Naive B cell (primary cell): ENCODE results near the gene GDF2. TPM values are rescaled to one million over a fixed set of nuclear protein-coding genes. Genes with fewer than 3 reads are reported as not detected.

Experiments
- ATAC-seq, 2 donors: fragments of 150-1000 bp; cut with Tn5 transposase; 2 replicates each; pipeline ENCODE4 v1.10.0; 2021; ENCODE audit warnings: low read depth in 2 of 2, mild to moderate bottlenecking in 2 of 2, moderate library complexity in 2 of 2
- DNase-seq: peaks from one replicate; pipeline ENCODE4 v3.0.0; 2022
- H3K27ac Mint-ChIP-seq, 6 donors: one replicate each; pipeline ENCODE4 v1.8.0; 2020 to 2022; ENCODE audit warnings: mild to moderate bottlenecking in 6 of 6, mixed read lengths in 6 of 6, moderate library complexity in 5 of 6, inconsistent platforms in 2 of 6
- H3K27me3 Mint-ChIP-seq, 3 donors: one replicate each; pipeline ENCODE4 v1.8.0; 2021 to 2022; ENCODE audit warnings: mixed read lengths in 3 of 3, mild to moderate bottlenecking in 1 of 3
- H3K36me3 Mint-ChIP-seq, 2 donors: one replicate each; pipeline ENCODE4 v1.8.0; 2020 to 2022; ENCODE audit warnings: mixed read lengths in 2 of 2, inconsistent platforms in 1 of 2, mild to moderate bottlenecking in 1 of 2
- H3K4me1 Mint-ChIP-seq, 3 donors: one replicate each; pipeline ENCODE4 v1.8.0; 2020 to 2022; ENCODE audit warnings: mixed read lengths in 3 of 3, inconsistent platforms in 1 of 3, mild to moderate bottlenecking in 1 of 3, moderate library complexity in 1 of 3
- H3K4me3 Mint-ChIP-seq, 8 donors: one replicate each; pipeline ENCODE4 v1.8.0; 2020 to 2022; ENCODE audit warnings: mild to moderate bottlenecking in 8 of 8, mixed read lengths in 8 of 8, moderate library complexity in 8 of 8, inconsistent platforms in 2 of 8
- H3K9me3 Mint-ChIP-seq, 7 donors: one replicate each; pipeline ENCODE4 v1.8.0; 2020 to 2022; ENCODE audit warnings: mixed read lengths in 7 of 7, mild to moderate bottlenecking in 5 of 7, inconsistent platforms in 2 of 7, moderate library complexity in 1 of 7
- polyA plus RNA-seq, 6 donors: library from polyadenylated mRNA; unstranded; fragments of 300-500 nt; fragmentation: Illumina TruSeq; gene quantifications; one replicate each; pipeline ENCODE4 v1.2.3, GENCODE V29; 2021; ENCODE audit warnings: low read depth in 6 of 6

The GDF2 gene
- polyA plus RNA-seq, 6 donors from 2014 or later, result not detected

- no peak overlapping the region for H3K4me3 Mint-ChIP-seq
- H3K4me1 Mint-ChIP-seq, result peaks cover 4 to 9% (median 5%) of the 10 kb centered on the region in 3 donors
- H3K9me3 Mint-ChIP-seq, result no peaks in the 10 kb centered on the region
- ATAC-seq (no peak), DNase-seq (no peak)
- peaks cover 10 to 28% (median 11%) of the 10 kb centered on the region in 3 donors for H3K27me3 Mint-ChIP-seq
- H3K36me3 Mint-ChIP-seq, result no peaks in the 10 kb centered on the region
- no peak overlapping the region for H3K27ac Mint-ChIP-seq
Measured at GRCh38 chr10:47309408-47310089, 12.7 kb upstream of the GDF2 start.

GRCh38 chr10:47310090-47310505, 12.2 kb upstream of the GDF2 start:
- DNase-seq (no peak), ATAC-seq (no peak)
- Mint-ChIP-seq H3K27me3 (peaks cover 6 to 28% (median 6%) of the 10 kb centered on the region in 3 donors), H3K9me3 (no peaks in the 10 kb centered on the region), H3K36me3 (no peaks in the 10 kb centered on the region), H3K4me3 (no peak overlapping the region), H3K27ac (peak overlapping the region in 1 of 6 donors; percentile 47), H3K4me1 (peaks cover 4 to 9% (median 5%) of the 10 kb centered on the region in 3 donors)

- ATAC-seq (no peak), DNase-seq (no peak)
- H3K27me3 Mint-ChIP-seq, result peaks cover 4 to 24% (median 6%) of the 10 kb centered on the region in 3 donors
- H3K4me3 Mint-ChIP-seq, result no peak overlapping the region
- H3K36me3 Mint-ChIP-seq, result no peaks in the 10 kb centered on the region
- peaks cover 3 to 9% (median 3%) of the 10 kb centered on the region in 3 donors for H3K4me1 Mint-ChIP-seq
- H3K27ac Mint-ChIP-seq, result peak overlapping the region in 1 of 6 donors; percentile 64
- H3K9me3 Mint-ChIP-seq, result no peaks in the 10 kb centered on the region
Measured at GRCh38 chr10:47311193-47311931, 10.9 kb upstream of the GDF2 start.

- DNase-seq, result peak; percentile 64
- peak; percentile 67 to 78 for ATAC-seq
- peak overlapping the region in 1 of 6 donors; percentile 64 for H3K27ac Mint-ChIP-seq
- peaks cover 0 to 5% (median 0%) of the 10 kb centered on the region in 3 donors for H3K4me1 Mint-ChIP-seq
- H3K4me3 Mint-ChIP-seq, result no peak overlapping the region
- peaks cover 0 to 16% (median 6%) of the 10 kb centered on the region in 3 donors for H3K27me3 Mint-ChIP-seq
- H3K9me3 Mint-ChIP-seq, result no peaks in the 10 kb centered on the region
- no peaks in the 10 kb centered on the region for H3K36me3 Mint-ChIP-seq
Measured at GRCh38 chr10:47311932-47312662, 10.2 kb upstream of the GDF2 start.

GRCh38 chr10:47312663-47312995, 9.6 kb upstream of the GDF2 start:
- ATAC-seq (no peak), DNase-seq (no peak)
- no peaks in the 10 kb centered on the region for H3K36me3 Mint-ChIP-seq
- no peak overlapping the region for H3K4me3 Mint-ChIP-seq
- peaks cover 0 to 12% (median 6%) of the 10 kb centered on the region in 3 donors for H3K27me3 Mint-ChIP-seq
- no peak overlapping the region for H3K27ac Mint-ChIP-seq
- no peaks in the 10 kb centered on the region for H3K9me3 Mint-ChIP-seq
- H3K4me1 Mint-ChIP-seq, result peaks cover 0 to 5% (median 0%) of the 10 kb centered on the region in 3 donors

- Mint-ChIP-seq H3K4me1 (peaks cover 0 to 5% (median 0%) of the 10 kb centered on the region in 3 donors), H3K27ac (no peak overlapping the region), H3K9me3 (no peaks in the 10 kb centered on the region), H3K27me3 (peaks cover 0 to 5% (median 2%) of the 10 kb centered on the region in 3 donors), H3K36me3 (no peaks in the 10 kb centered on the region), H3K4me3 (no peak overlapping the region)
- no peak for DNase-seq
- ATAC-seq, result no peak
Measured at GRCh38 chr10:47314416-47314970, 7.8 kb upstream of the GDF2 start.

GRCh38 chr10:47315421-47315820, 6.8 kb upstream of the GDF2 start:
- Mint-ChIP-seq H3K4me1 (peaks cover 0 to 5% (median 0%) of the 10 kb centered on the region in 3 donors), H3K27me3 (peaks cover 0 to 4% (median 0%) of the 10 kb centered on the region in 3 donors), H3K27ac (peak overlapping the region in 2 of 6 donors; percentile 58 to 76), H3K4me3 (no peak overlapping the region), H3K9me3 (no peaks in the 10 kb centered on the region), H3K36me3 (no peaks in the 10 kb centered on the region)
- no peak for ATAC-seq
- DNase-seq, result no peak

GRCh38 chr10:47316131-47316530, 6.1 kb upstream of the GDF2 start:
- ATAC-seq (no peak), DNase-seq (no peak)
- no peaks in the 10 kb centered on the region for H3K36me3 Mint-ChIP-seq
- peaks cover 0 to 5% (median 0%) of the 10 kb centered on the region in 3 donors for H3K4me1 Mint-ChIP-seq
- no peaks in the 10 kb centered on the region for H3K9me3 Mint-ChIP-seq
- H3K27ac Mint-ChIP-seq, result peak overlapping the region in 1 of 6 donors; percentile 76
- H3K27me3 Mint-ChIP-seq, result peaks cover 2 to 9% (median 6%) of the 10 kb centered on the region in 3 donors
- no peak overlapping the region for H3K4me3 Mint-ChIP-seq

- DNase-seq, result no peak
- no peaks in the 10 kb centered on the region for H3K36me3 Mint-ChIP-seq
- no peak overlapping the region for H3K27ac Mint-ChIP-seq
- peaks cover 0 to under 1% (median 0%) of the 10 kb centered on the region in 3 donors for H3K4me1 Mint-ChIP-seq
- H3K9me3 Mint-ChIP-seq, result no peaks in the 10 kb centered on the region
- no peak for ATAC-seq
- no peak overlapping the region for H3K4me3 Mint-ChIP-seq
- peaks cover 8 to 20% (median 16%) of the 10 kb centered on the region in 3 donors for H3K27me3 Mint-ChIP-seq
Measured at GRCh38 chr10:47317251-47317650, 5.0 kb upstream of the GDF2 start.

GRCh38 chr10:47318706-47319105, 3.5 kb upstream of the GDF2 start:
- H3K4me3 Mint-ChIP-seq, result no peak overlapping the region
- H3K27me3 Mint-ChIP-seq, result peaks cover 9 to 29% (median 24%) of the 10 kb centered on the region in 3 donors
- H3K27ac Mint-ChIP-seq, result no peak overlapping the region
- no peak for DNase-seq
- ATAC-seq, result no peak
- no peaks in the 10 kb centered on the region for H3K9me3 Mint-ChIP-seq
- H3K4me1 Mint-ChIP-seq, result no peaks in the 10 kb centered on the region
- no peaks in the 10 kb centered on the region for H3K36me3 Mint-ChIP-seq

GRCh38 chr10:47319784-47320183, 2.5 kb upstream of the GDF2 start:
- Mint-ChIP-seq H3K27me3 (peaks cover 9 to 32% (median 27%) of the 10 kb centered on the region in 3 donors), H3K4me1 (no peaks in the 10 kb centered on the region), H3K9me3 (no peaks in the 10 kb centered on the region), H3K36me3 (no peaks in the 10 kb centered on the region), H3K4me3 (no peak overlapping the region), H3K27ac (no peak overlapping the region)
- no peak for DNase-seq
- no peak for ATAC-seq

GRCh38 chr10:47320812-47321211, 1.4 kb upstream of the GDF2 start:
- Mint-ChIP-seq H3K27ac (no peak overlapping the region), H3K36me3 (no peaks in the 10 kb centered on the region), H3K9me3 (no peaks in the 10 kb centered on the region), H3K4me1 (no peaks in the 10 kb centered on the region), H3K4me3 (no peak overlapping the region), H3K27me3 (peaks cover 9 to 37% (median 31%) of the 10 kb centered on the region in 3 donors)
- ATAC-seq, result no peak
- no peak for DNase-seq

- H3K9me3 Mint-ChIP-seq, result no peaks in the 10 kb centered on the region
- H3K27me3 Mint-ChIP-seq, result peaks cover 9 to 37% (median 31%) of the 10 kb centered on the region in 3 donors
- no peak overlapping the region for H3K27ac Mint-ChIP-seq
- ATAC-seq (no peak), DNase-seq (no peak)
- no peaks in the 10 kb centered on the region for H3K4me1 Mint-ChIP-seq
- H3K36me3 Mint-ChIP-seq, result no peaks in the 10 kb centered on the region
- no peak overlapping the region for H3K4me3 Mint-ChIP-seq
Measured at GRCh38 chr10:47321521-47322195, 596 bp upstream of the GDF2 start.
